GM21786 (cell line): ENCODE data around the gene RPL13A.
"Not testable (repeated sequence)": the region's sequence is repeated elsewhere in the genome, so short reads cannot be mapped to it uniquely, and the experiment has no call there.

Source experiments
- ATAC-seq: cut with Tn5 transposase; IDR thresholded peaks from one replicate; pipeline ENCODE4 v1.9.1; 2021; ENCODE audit not compliant: unreplicated experiment

RPL13A gene

GRCh38 chr19:49487277-49488045 is at the start of gene RPL13A:
Gene RPL13A (plus strand): TSS chr19:49487608. CDS start chr19:49487630, 22 bp downstream.
- peak; percentile 95 for ATAC-seq

DNA sequence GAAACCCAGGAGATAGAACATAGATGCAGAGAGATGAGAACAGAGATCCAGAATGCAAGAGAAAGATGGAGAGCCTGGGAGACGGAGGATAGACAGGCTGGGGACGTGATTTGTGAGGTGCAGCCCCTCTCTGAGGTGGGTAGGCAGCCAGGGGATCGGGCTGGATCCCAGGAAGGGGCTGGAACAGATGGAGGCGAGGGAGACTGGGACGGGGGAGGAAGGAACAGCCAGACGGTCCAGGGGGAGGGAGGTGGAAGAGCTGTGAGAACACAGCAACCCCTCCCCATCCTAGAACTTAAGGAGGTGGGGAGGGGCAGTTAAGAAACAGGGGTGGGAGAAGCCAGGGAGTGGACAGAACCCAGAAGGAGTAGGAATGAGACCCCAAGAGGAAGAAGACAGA is 49.1 kb upstream of the RPL13A start:
- no peak for ATAC-seq

GRCh38 chr19:49439836-49440235 is 47.6 kb upstream of the RPL13A start:
- no peak for ATAC-seq

DNA sequence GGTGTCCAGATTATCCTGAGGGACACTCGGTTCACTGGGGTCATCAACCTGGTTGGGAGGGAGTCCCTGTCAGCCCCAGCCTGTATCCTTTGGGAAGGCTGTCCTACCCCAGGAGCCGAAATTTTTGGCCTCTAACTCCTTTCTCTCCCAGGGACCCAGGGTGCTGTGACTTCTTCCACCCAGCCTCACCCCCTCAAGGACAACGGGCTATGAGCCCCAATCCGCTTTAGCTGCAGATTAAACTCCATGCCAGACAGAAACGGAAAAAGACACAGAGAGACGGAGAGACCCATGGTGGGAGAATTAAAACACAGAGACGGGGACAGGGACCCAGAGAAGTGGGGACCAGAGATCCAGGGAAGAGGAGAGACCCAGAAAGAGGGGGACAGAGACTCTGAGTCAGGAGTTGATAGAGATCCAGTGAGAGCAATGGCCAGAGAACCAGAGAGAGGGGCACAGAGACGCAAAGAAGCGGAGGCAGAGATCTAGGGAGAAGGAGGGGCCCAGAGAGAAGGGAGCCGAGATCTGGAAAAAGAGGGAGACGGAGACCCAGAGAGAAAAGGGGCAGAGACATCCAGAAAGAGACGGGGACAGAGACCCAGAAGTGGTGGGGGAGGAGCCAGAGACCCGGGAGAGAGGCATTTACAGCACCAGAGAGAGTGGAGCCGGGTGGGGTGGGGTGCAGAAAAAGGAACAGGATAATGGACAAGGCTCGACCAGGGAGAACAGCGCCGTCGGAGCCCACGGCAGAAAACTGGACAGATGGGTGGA is 46.8 kb upstream of the RPL13A start:
- no peak for ATAC-seq

DNA sequence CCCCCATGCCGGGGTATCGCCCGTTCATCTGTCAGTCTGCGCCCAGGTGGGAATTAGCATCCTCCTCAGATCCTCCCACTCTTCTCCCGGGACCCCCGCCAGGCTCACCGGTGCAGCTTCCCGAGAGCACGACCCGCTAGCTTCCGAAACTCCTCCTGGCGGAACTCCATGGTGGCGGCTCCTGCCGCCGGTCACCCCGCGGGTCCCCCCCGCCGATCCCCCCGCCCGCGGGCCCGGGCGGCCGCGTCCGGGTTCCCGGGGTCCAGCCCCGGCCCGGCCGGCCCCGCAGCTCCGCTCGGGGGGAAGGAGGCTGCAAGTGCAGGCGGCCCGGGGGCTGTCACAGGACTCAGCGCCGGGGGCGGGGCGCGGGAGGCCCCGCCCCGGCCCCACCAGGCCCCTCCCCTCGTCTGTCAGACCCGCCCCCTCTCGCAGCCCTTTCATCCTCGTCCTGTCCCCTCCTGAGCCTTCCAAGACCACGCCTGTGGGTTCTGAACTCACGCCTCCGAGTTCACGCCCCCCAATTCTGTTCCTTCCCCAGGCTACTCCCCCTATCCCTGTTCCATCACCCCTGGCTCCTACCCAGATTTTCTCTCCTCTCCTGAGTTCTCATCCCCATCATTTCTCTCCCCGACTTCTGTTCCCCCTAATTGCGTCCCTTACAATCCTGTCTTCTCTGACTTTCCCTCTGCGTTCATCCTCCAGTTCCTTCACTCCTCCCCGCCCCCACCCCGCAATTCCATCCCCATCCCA is 46.0 kb upstream of the RPL13A start, which contains the start of gene SLC17A7:
Gene SLC17A7 (minus strand): TSS at position 318 of the 750 bp plus-strand sequence. CDS start 148 bp downstream, at position 170.
- ATAC-seq = no peak

- ATAC-seq = no peak
These were observed 45.5 kb upstream of the RPL13A start for GRCh38 chr19:49441960-49442350.

- no peak for ATAC-seq
These were observed 45.1 kb upstream of the RPL13A start for GRCh38 chr19:49442354-49442753.

- no peak for ATAC-seq
These were observed 44.5 kb upstream of the RPL13A start for GRCh38 chr19:49442771-49443365.

DNA sequence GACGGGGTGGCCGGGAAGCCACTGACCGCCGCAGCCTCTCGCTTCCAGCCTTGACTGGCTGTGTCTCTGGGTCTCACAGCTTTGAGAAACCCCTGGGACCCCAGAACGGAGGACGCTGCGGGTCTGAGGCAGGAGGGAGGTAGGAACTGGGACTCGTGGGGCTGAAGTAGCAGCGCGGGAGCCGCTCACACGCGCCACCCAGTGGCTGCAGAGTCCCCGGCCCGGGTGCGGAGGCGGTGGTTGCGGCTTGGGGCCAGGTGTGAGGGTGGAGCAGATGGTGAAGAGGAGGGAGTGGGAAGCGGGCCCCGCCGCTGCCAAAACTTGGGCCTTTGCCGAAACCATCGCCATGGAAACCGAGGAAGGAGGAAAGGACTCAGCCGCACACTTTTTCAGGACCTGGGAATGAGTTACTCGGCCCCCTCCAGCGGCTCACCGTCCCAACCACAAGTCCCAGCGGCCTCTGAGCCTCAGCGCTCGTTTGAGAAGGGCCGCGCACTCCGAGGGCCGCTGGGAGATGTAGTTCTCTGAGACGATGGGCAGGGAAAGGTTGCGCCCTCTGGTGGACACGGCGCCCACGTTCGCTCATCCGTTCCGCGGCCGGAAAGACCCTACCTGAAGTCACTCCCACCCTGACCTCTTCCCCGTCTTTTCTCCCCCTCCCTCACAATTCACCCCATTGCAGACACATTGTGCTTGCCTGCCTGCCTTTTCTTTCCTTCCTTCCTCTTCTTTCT is 43.9 kb upstream of the RPL13A start:
- ATAC-seq = peak; percentile 76

DNA sequence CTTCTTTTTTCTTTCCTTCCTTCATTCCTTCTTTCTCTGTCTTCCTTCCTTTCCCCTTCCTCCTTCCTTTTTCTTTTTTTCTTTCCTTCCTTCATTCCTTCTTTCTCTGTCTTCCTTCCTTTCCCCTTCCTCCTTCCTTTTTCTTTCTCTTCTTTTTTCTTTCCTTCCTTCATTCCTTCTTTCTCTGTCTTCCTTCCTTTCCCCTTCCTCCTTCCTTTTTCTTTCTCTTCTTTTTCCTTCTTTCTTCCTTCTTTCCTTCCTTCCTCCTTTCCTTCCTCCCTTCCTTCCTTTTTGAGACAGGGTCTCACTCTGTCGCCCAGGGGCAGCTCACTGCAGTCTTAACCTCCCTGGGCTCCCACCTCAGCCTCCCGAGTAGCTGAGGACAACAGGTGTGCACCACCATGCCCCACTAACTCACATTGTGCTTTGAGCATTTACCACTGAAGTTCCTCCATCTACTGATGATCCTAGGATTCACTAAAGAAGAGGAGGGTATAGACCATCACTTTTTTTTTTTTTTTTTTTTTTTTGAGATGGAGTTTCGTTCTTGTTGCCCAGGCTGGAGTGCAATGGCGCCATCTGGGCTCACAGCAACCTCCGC is 43.2 kb upstream of the RPL13A start:
- ATAC-seq = not testable (repeated sequence)

DNA sequence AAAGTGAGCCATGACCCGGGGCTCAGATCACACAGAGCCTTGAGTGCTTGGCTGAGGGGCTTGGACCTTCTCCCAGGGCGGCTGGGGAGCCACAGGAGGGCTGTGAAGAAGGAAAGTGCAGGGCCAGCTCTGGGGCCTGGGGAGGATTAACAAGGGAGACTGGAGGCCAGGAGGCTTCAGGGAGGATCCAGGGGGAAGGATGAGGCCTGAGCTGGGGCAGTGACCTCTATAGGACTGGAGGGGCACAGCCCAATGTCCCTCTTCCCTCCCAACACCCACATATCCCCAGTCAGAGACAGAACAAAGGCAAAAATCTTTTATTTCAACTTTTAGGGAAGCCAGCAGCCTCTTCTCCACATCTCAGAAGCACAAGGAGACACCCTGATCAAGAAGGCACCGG is 41.4 kb upstream of the RPL13A start:
- ATAC-seq = no peak

- no peak for ATAC-seq
These were observed 39.6 kb upstream of the RPL13A start for GRCh38 chr19:49447485-49448431.

- no peak for ATAC-seq
These were observed 39.0 kb upstream of the RPL13A start for GRCh38 chr19:49448432-49448786.

DNA sequence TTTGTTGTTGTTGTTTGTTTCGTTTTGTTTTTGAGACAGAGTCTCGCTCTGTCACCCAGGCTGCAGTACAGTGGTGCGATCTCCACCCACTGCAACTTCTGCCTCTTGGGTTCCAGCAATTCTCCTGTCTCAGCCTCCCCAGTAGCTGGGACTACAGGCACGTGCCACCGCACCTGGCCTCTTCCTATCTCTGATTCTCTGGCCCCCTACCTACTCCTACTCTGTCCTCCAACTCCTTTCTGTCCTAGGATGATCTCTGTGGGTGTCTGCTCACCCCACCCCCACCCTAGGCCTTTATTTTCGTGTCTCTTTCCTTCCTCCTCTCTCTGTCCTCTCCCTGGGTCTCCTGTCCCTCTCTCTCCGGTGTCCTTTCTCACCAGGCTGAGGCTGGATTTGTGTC is 37.0 kb upstream of the RPL13A start:
- ATAC-seq = no peak

DNA sequence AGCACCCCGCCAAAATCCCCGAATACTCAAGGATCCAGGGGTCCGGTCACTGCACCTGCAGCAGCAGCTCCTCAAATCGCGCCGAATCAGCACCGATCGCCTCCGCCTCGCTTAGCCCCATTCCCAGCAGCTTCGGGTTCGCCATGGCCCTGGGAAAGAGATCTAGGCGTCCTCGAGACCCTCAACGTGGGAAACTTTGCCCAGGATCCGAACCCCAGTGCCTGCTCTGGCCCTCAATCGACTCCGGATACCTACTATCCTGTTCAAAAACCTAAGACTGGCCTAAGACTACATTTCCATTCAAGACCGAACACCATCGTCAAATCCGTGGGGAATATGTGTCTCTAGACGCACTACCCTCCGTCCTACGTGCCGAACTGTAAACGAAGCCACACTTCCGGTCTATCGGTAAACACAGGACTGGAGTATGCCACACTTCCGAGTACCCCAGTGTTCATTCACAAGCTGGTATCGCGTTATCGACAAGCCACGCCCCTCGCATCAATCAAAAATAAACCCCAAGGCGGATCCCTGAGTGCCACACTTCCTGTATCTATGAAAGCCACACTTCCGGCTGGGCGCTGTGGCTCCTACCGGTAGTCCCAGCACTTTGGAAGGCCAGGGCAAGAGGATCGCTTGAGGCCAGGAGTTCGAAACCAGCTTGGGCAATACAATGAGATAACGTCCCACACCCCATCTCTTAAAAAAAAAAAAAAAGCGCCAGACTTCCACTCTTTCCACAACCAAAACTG is 35.8 kb upstream of the RPL13A start, which contains the start of gene PIH1D1:
Gene PIH1D1 (minus strand): TSS at position 385 of the 752 bp plus-strand sequence. CDS start 240 bp downstream, at position 145.
- peak; percentile 51 for ATAC-seq

- peak; percentile 78 for ATAC-seq
These were observed 34.2 kb upstream of the RPL13A start, which contains the start of gene ALDH16A1 for GRCh38 chr19:49453013-49453756. Gene ALDH16A1 (plus strand): TSS chr19:49453225. CDS start chr19:49453332, 107 bp downstream.

DNA sequence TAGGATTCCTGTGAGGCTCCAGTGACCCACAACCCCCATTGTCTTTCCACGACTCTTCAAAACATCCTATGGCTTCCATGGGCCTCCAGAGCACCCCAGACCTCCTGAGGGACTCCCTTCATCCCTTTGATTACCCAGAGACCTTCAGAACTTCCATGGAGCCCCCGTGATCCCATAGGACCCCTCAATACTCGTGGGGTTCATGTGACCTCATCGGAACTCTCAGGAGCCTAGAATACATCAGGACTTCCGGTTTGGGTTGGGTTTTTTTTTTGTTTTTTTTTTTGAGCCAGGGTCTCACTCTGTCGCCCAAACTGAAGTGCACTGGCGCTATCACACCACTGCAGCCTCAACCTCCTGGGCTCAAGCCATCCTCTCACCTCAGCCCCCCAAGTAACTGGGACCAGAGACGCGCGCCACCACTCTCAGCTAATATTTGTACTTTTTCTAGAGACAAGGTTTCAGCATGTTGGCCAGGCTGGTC is 33.6 kb upstream of the RPL13A start:
- ATAC-seq = no peak
